Ovary (tissue), 9 donors: Measurements from ENCODE around the gene PLPP2. TPM values are rescaled to one million over a fixed set of nuclear protein-coding genes. Genes with fewer than 3 reads are reported as not detected.

ENCODE experiments used
- DNase-seq, 5 donors: peaks; one replicate each; pipeline ENCODE4 v3.0.0-alpha.2; 2019 to 2020
- H3K27ac ChIP-seq, 2 donors: fragments of 200-600 bp; one replicate each; pipeline versions ENCODE4 v1.5.1 to v1.8.0; 2019 to 2022
- H3K27me3 ChIP-seq: fragments of 200-600 bp; one replicate; pipeline ENCODE4 v1.8.0; 2022
- H3K36me3 ChIP-seq: fragments of 200-600 bp; sonication (generic); one replicate; pipeline ENCODE4 v1.5.1; 2019
- H3K4me1 ChIP-seq: one replicate; pipeline ENCODE4 v1.8.1; 2013; ENCODE audit warnings: mild to moderate bottlenecking, moderate library complexity; ENCODE audit not compliant: insufficient read depth
- H3K4me3 ChIP-seq: fragments of 200-600 bp; sonication (generic); one replicate; pipeline ENCODE4 v1.5.1; 2017
- H3K9me3 ChIP-seq, 2 donors: fragments of 200-600 bp in 1 of 2; sonication (generic) in 1 of 2; one replicate each; pipeline versions ENCODE4 v1.5.1 to v1.8.1; 2013 to 2019; ENCODE audit warnings: mild to moderate bottlenecking in 1 of 2, moderate library complexity in 1 of 2
- EP300 ChIP-seq: sonication (generic); formaldehyde crosslinking; IDR thresholded peaks from one replicate; pipeline ENCODE4 v1.6.1; 2017; ENCODE audit warnings: antibody characterized with exemption
- POLR2A ChIP-seq: fragments of 450-650 bp; IDR thresholded peaks from one replicate; pipeline ENCODE4 v1.6.1; 2017; ENCODE audit warnings: antibody characterized with exemption, mild to moderate bottlenecking, moderate library complexity
- WGBS, 3 donors: extraction: QIAGEN DNeasy Blood & Tissue Kit in 1 of 3; methylation state at CpG; one replicate each; pipeline versions ENCODE4 v1.1.5 to v1.1.7; 2013 to 2017; 5-methylcytosine and 5-hydroxymethylcytosine counted together
- intact Hi-C, 4 donors: fragments of 100-400 bp; cut with DNase I; formaldehyde crosslinking; loops; one replicate each; pipeline versions ENCODE4 v1.11.0 to v1.15.1; 2022 to 2023
- polyA plus RNA-seq, 2 donors: library from polyadenylated mRNA; stranded (reverse); fragments of 200-250 nt in 1 of 2; fragments of 350-450 nt in 1 of 2; fragmentation: Illumina TruSeq in 1 of 2; extraction: RNeasy Lipid Tissue Mini Kit (QIAGEN cat#74804) in 1 of 2; gene quantifications; one replicate each; pipeline ENCODE4 v1.2.3, GENCODE V29; 2013 to 2014
- total RNA-seq, 7 donors: library from RNA; depleted of rRNA in 2 of 7; stranded (reverse); fragments of >200 nt in 2 of 7; fragmentation: NEBNext Ultra II Directional in 3 of 7; extraction: Animal tissue kit (Norgen Biotek cat#: 25700) in 3 of 7; gene quantifications; one replicate each; pipeline versions ENCODE4 v1.1.0 to v1.2.4, GENCODE V29; 2016 to 2023
- TF ChIP-seq, protein P1 (sequence below), 3 donors: fragments of 450-650 bp in 2 of 3; fragments of 200-600 bp in 1 of 3; IDR thresholded peaks; one replicate each; pipeline versions ENCODE4 v1.5.1 to v1.8.0; 2016 to 2022; ENCODE audit warnings: antibody characterized with exemption in 3 of 3, mild to moderate bottlenecking in 1 of 3
- donor health status: DM: no; HTN: no; CAD: no; lungs with moderate emphysema.
- donor health status: DM: no; HTN: no; CAD: no.
- donor health status: Bipolar disorder and iron deficiency.
- donor health status: DM: yes; HTN: yes; CAD: no.
- donor health status: DM: no; HTN: no; CAD: no.
- donor health status: DM: yes; HTN: yes; CAD: no.

The PLPP2 gene
- total and polyA plus RNA-seq, 9 donors = 0.68 to 75.0 (median 5.9) TPM

DNA sequence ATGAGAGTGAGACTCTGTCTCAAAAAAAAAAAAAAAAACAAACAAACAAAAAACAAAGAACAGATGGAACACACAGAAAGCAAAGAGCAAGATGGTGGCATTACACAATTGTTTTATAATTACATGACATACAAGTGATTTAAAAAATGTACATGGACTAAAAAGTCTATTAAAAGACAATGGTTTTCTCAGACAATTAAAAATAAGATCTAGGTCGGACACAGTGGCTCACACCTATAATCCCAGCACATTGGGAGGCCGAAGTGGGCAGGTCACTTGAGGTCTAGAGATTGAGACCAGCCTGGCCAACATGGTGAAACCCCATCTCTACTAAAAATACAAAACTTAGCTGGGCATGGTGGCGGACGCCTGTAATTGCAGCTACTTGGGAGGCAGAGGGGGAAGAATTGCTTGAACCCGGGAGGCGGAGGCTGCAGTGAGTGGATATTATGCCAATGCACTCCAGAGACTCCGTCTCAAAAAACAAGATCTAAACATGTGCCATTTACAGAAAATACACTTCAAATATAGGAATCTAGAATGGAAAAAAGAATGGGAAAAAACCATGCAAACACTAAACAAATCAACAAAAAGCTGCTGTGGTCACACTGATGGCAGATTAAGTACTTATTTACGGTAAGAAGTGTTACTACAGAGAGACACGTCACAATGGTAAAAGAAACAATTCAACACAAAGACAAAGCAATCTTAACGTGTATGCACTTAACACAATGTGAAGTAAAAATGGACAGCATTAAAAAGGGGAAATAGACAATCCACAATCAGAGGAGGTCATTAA, 26.7 kb upstream of the PLPP2 start:
- H3K36me3 ChIP-seq = no peaks in the 10 kb centered on the region
- H3K27ac ChIP-seq = no peak overlapping the region
- no peak for DNase-seq
- TF ChIP-seq, protein P1, sequence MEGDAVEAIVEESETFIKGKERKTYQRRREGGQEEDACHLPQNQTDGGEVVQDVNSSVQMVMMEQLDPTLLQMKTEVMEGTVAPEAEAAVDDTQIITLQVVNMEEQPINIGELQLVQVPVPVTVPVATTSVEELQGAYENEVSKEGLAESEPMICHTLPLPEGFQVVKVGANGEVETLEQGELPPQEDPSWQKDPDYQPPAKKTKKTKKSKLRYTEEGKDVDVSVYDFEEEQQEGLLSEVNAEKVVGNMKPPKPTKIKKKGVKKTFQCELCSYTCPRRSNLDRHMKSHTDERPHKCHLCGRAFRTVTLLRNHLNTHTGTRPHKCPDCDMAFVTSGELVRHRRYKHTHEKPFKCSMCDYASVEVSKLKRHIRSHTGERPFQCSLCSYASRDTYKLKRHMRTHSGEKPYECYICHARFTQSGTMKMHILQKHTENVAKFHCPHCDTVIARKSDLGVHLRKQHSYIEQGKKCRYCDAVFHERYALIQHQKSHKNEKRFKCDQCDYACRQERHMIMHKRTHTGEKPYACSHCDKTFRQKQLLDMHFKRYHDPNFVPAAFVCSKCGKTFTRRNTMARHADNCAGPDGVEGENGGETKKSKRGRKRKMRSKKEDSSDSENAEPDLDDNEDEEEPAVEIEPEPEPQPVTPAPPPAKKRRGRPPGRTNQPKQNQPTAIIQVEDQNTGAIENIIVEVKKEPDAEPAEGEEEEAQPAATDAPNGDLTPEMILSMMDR (IDR thresholded peaks at IDR 0.05) = no peak
- TF ChIP-seq POLR2A (no peak), EP300 (no peak)
- H3K4me3 ChIP-seq = no peak overlapping the region
- 91 to 96% (median 94%) methylated on average over 10 of the region's 10 CpGs for WGBS, 3 donors
- H3K9me3 ChIP-seq = no peaks in the 10 kb centered on the region
- intact Hi-C loops = loop anchor here in 1 of 4 donors (10.0 kb wide), 1 partner anchor 57 kb away; a partner anchor contains a TSS
- no peaks in the 10 kb centered on the region for H3K27me3 ChIP-seq
- H3K4me1 ChIP-seq = no peaks in the 10 kb centered on the region

DNA sequence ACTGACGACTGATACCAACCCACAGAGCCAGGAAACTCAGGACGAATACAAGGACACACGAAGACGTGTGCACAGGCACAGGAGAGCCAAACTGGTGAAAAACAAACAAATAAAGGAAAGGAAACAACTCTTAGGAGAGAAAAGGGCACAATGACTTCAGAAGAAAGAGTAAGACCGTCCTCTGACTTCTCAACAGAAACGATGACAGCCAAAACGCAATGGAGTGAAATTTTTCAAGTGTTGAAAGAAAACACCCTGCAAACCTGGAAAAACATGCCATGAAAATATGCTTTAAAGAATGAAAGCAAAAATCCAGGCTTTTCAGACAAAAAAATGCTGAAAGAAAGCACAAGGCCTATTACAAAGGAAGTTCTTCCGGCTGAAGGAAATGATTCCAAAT, 24.6 kb upstream of the PLPP2 start:
- Histone ChIP-seq H3K4me1 (peaks cover 2% of the 10 kb centered on the region), H3K9me3 (no peaks in the 10 kb centered on the region), H3K27me3 (no peaks in the 10 kb centered on the region), H3K36me3 (no peaks in the 10 kb centered on the region), H3K27ac (no peak overlapping the region), H3K4me3 (no peak overlapping the region)
- intact Hi-C loops = loop anchor here in 1 of 4 donors (10.0 kb wide), 1 partner anchor 59 kb away; a partner anchor contains a TSS
- WGBS, 3 donors = 75 to 84% (median 76%) methylated on average over 8 of the region's 8 CpGs
- no peak for TF ChIP-seq POLR2A
- TF ChIP-seq EP300 = no peak
- TF ChIP-seq, protein P1 (IDR thresholded peaks at IDR 0.05) = no peak
- no peak for DNase-seq

DNA sequence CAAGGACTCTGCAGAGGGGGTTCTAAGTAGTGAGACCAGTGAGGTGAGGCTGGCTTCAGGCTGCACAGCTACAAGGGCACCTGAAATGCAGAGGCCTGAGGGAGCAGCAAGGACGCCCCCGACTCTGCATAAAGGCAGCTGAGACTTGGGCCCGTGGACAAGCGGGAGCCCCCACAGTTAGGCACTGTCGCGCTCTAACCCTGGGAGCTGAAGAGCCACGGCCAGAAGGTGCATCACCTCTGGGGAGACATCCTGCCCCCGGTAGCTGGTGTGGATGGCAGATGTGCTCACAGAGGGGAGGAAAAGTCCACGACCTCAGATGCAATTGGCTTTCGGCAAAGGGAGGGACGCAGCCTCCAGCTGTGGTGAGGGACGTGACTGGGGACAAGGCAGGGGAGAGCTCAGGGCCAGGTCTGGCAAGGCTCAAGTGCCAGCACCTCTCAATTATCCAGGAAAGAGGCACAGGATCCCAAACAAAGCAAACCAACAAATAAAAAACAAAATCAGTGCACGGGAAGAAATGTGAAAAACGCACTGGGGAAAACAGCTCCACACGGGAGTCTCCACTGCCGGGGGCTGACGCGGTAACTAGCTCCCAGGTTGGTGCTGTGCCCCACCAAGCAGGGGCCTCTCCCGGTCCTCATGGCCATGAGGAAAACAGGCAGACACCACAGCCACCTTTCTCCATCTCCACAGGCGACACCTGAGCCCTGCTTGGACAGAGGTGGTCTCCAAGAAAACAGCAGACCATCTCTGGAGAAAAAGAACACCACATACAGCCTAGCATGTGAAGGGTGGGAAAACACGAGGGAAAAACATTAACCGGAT, 23.0 kb upstream of the PLPP2 start:
- Histone ChIP-seq H3K9me3 (no peaks in the 10 kb centered on the region), H3K36me3 (no peaks in the 10 kb centered on the region), H3K4me3 (no peak overlapping the region), H3K27me3 (no peaks in the 10 kb centered on the region), H3K4me1 (peaks cover 2% of the 10 kb centered on the region), H3K27ac (no peak overlapping the region)
- intact Hi-C loops = loop anchor here in 1 of 4 donors (10.0 kb wide), 1 partner anchor 61 kb away; a partner anchor contains a TSS
- WGBS, 3 donors = 82 to 87% (median 85%) methylated on average over 22 of the region's 22 CpGs
- TF ChIP-seq, protein P1 (IDR thresholded peaks at IDR 0.05) = no peak
- no peak for TF ChIP-seq POLR2A
- TF ChIP-seq EP300 = no peak
- DNase-seq = peak in 1 of 5 donors; percentile 8

DNA sequence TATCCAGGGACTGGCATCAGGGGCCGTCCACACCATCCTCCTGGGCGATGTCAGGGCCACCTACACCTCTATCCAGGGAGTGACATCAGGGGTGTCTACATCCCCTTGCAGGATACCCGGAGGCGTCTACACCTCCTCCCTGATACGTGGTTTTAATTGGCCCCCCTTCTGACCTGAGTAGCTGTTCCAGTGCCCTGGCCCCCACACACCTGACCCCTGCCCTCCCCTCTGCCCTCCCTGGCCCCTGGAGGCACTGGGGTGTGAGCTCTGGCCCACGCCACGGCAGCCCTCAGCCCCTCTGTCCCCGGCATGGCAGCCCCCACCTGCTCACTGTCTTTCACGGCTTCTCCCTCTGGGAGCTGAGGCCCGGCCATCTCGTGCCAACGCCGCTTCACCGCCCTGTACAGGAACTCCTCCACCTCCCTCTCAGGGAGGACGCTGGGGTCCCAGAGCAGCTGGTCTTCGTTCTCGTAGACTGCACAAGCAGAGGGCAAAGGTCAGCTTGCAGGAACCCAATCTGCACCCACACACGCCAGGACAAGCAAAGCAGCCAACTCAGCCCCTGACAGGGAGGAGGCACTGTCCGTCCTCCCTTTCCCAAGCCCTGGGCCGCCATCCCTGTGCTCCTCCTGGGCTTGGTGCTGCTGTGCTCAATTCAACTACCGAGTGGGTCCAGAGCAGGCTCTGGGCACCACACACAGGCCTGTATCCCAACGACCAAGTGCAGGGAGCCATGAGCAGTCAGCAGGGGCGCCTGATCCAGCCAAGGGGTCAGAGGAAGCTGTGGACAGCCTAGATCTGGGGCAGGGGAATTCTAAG, 22.2 kb upstream of the PLPP2 start:
- H3K27ac ChIP-seq = no peak overlapping the region
- TF ChIP-seq, protein P1 (IDR thresholded peaks at IDR 0.05) = no peak
- TF ChIP-seq EP300 (no peak), POLR2A (no peak)
- no peak for DNase-seq
- intact Hi-C loops = loop anchor here in 1 of 4 donors (10.0 kb wide), 1 partner anchor 61 kb away; a partner anchor contains a TSS
- H3K36me3 ChIP-seq = no peaks in the 10 kb centered on the region
- no peak overlapping the region for H3K4me3 ChIP-seq
- 56 to 69% (median 61%) methylated on average over 22 to 23 of the region's 23 CpGs for WGBS, 3 donors
- H3K9me3 ChIP-seq = no peaks in the 10 kb centered on the region
- no peaks in the 10 kb centered on the region for H3K27me3 ChIP-seq
- H3K4me1 ChIP-seq = peaks cover 2% of the 10 kb centered on the region
